MV-4-11 (cell line): Measurements from ENCODE around the gene ZNF324B.
"Not testable (repeated sequence)": the region's sequence is repeated elsewhere in the genome, so short reads cannot be mapped to it uniquely, and the experiment has no call there.

ENCODE experiments used
- DNase-seq: peaks from one replicate; lab custom pipeline; 2025; lab: John Stamatoyannopoulos, UW

The ZNF324B gene

GRCh38 chr19:58451358-58452101 is at the start of gene ZNF324B:
Gene ZNF324B (plus strand): TSS chr19:58451622. CDS start chr19:58453702, 2,080 bp downstream.
- DNase-seq = peak; percentile 98

DNA sequence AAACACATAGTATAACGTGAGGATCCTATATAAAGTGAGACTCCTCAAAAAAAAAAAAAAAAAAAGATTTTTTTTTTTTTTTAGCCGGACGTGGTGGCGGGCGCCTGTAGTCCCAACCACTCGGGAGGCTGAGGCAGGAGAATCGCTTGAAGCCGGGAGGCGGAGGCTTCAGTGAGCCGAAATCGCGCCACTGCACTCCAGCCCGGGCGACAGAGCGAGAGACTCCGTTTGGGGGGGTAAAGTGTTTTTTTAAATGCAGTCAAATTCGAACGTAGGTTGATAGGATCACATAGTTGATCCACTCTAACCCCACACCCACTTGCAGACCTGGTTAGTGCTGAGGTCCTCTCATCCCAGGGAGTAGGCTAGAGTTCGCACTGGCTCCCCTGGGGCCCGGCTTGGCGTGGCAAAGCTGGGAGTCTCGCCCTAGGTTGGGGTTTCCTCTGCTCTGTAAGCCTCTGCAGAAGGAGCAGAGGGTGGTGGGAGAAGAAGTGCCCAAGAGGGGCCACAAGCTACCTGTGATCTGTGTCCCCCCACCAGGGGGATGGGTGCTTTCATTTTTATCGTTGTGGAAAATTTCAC is 49.5 kb upstream of the ZNF324B start:
- no peak for DNase-seq

GRCh38 chr19:58403920-58404478 is 47.4 kb upstream of the ZNF324B start:
- DNase-seq = not testable (repeated sequence)

- no peak for DNase-seq
Measured at GRCh38 chr19:58406818-58407657, 44.4 kb upstream of the ZNF324B start.

- DNase-seq = no peak
Measured at GRCh38 chr19:58407658-58408151, 43.7 kb upstream of the ZNF324B start.

- DNase-seq = peak; percentile 98
Measured at GRCh38 chr19:58408152-58409009, 43.0 kb upstream of the ZNF324B start, which contains the start of gene ZNF584. Gene ZNF584 (plus strand): TSS chr19:58408649. CDS start chr19:58409148, 499 bp downstream.

DNA sequence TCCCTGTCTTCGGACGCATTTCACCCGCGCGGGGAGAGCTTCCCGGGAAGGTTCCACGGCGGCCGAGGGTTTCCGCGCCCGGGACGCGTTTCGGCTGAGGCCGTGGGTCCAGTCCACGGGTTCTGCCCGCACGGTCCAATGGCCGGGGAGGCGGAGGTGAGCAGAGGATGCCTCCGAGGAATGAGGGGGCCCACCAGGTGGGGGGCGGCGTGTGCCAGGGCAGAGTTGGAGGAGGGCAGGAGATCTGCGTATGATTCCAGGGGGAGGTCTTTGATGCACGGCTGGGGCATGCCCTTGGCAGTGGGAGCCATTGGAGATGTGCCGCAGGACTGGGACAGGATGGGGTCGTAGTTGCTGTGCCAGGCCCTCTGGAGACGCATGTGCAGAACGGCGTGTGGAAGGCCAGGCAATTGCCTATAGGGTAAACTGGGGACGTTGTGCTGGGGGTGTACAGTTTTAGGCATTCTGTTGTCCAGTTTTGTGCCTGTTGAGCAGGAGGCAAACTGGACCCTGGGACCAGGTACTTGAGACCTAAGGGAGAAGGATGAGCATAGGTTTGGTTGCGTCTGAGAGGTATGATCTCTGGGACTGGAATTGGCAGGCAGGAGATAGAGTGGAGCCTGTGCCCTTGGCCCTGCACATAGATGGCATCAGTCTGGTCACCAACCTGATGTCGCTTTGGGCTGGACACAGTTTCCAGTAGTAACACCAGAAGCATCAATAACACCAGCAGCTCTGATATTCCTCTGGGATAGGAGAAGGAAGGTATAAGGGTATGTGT is 42.2 kb upstream of the ZNF324B start:
- peak; percentile 28 for DNase-seq

DNA sequence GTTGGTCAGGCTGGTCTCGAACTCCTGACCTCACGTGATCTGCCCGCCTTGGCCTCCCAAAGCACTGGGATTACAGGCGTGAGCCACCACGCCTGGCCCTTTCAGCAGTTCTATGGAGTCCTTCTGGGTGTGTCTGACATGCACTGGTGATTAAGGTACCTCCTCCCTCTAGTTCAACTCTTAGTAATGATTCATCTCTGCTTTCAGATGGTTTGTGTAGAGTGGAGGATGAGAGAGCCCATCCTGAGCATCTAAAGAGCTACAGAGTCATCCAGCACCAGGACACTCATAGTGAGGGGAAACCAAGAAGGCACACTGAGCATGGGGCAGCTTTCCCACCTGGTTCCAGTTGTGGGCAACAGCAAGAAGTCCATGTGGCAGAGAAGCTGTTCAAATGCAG is 34.8 kb upstream of the ZNF324B start:
- DNase-seq = no peak

DNA sequence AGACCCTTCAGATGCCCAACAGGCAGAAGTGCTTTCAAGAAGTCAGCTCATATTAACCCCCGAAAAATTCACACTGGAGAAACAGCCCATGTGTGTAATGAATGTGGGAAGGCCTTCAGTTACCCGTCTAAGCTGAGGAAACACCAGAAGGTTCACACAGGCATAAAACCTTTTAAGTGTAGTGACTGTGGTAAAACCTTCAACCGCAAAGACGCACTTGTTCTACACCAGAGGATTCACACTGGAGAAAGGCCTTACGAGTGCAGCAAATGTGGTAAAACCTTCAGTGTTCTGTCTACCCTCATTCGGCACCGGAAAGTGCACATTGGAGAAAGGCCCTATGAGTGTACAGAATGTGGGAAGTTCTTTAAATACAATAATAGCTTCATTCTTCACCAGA is 34.4 kb upstream of the ZNF324B start:
- DNase-seq = no peak

GRCh38 chr19:58428617-58429016 is 22.8 kb upstream of the ZNF324B start:
- no peak for DNase-seq

DNA sequence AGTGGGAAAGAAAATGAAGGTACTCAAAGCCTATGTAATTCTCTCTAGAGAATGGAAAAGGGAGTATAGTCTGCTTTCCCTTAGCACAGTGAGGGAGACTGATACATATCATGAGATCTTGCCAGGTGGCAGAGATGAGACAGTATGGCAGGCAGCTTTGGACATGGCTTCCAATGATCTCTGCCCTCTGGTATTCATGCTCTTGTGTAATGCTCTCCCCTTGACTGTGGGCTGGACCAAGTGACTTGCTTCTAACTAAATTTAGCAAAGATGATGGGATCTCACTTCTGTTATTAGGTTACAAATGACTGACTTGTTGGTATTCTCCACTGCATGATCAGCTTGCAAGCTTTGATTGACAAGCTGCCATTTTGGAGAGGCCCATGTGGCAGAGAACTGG is 21.7 kb upstream of the ZNF324B start:
- no peak for DNase-seq

DNA sequence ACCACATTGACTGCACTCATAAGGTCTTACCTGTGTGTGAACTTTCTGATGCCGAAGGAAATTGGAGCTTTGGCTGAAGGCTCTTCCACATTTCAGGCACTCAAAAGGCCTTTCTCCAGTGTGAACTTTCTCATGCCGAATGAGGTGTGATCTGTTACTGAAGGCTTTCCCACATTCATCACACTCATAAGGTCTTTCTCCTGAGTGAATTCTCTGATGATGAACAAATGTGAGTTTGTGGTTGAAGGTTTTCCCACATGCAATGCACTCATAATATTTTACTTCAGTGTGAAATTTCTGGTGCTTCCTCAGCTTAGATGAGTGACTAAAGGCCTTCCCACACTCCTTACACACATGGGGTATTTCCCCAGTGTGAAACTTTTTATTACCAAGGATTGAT is 17.2 kb upstream of the ZNF324B start:
- DNase-seq = no peak

GRCh38 chr19:58439576-58440554 is 11.6 kb upstream of the ZNF324B start, which contains the start of gene ZNF132:
Gene ZNF132 (minus strand): TSS chr19:58440153. CDS start chr19:58439821, 332 bp downstream.
- peak; percentile 100 for DNase-seq

- no peak for DNase-seq
Measured at GRCh38 chr19:58440556-58440955, 10.9 kb upstream of the ZNF324B start.

- DNase-seq = not testable (repeated sequence)
Measured at GRCh38 chr19:58442986-58443385, 8.4 kb upstream of the ZNF324B start.

DNA sequence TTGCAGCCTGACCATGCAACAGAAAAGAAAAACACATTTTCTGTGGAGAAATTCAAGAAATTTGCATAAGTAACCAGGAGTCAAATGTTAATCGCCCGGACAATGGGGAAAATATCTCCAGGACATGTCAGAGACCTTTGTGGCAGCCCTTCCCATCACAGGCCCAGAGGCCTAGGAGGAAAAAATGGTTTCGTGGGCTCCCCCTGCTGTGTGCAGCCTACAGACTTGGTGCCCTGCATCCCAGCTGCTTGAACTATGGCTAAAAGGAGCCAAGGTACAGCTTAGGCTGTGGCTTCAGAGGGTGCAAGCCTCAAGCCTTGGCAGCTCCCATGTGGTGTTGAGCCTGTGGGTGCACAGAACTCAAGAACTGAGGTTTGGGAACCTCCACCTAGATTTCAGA is 2.6 kb upstream of the ZNF324B start:
- not testable (repeated sequence) for DNase-seq

- peak; percentile 32 for DNase-seq
Measured at GRCh38 chr19:58449980-58450379, 1.4 kb upstream of the ZNF324B start.

- DNase-seq = no peak
Measured at GRCh38 chr19:58450856-58451357, 515 bp upstream of the ZNF324B start.

GRCh38 chr19:58453743-58454142 is 2.3 kb downstream of the ZNF324B start:
- DNase-seq = no peak
